Measurements from ENCODE around the gene CDC42BPG.

Gene CDC42BPG

GRCh38 chr11:64874308-64875240, 30.1 kb upstream of the CDC42BPG start:
- peaks cover 79% of the 10 kb centered on the region for H3K4me1 ChIP-seq (ENCODE audit: control insufficient read depth, low read length)
- peaks cover 85% of the 10 kb centered on the region for H3K36me3 ChIP-seq (ENCODE audit: control insufficient read depth, low read length)
- H3K4me3 ChIP-seq (ENCODE audit: low read length): peak overlapping the region; percentile 95
- H3K9me2 ChIP-seq (replicated peaks; ENCODE audit: control insufficient read depth, low read length): no peaks in the 10 kb centered on the region
- peak overlapping the region; percentile 82 for H3K27ac ChIP-seq (ENCODE audit: low read depth, low read length)
- no peaks in the 10 kb centered on the region for H3K27me3 ChIP-seq (ENCODE audit: control insufficient read depth, low read length)
- peaks cover 4% of the 10 kb centered on the region; the same call in 1 of the 2 replicates for H3F3A ChIP-seq (ENCODE audit: control insufficient read depth, insufficient read depth)
- H4K20me1 ChIP-seq (ENCODE audit: control insufficient read depth, insufficient read depth, low read depth, low read length): peaks cover 18% of the 10 kb centered on the region; the same call in 1 of the 2 replicates
- peaks cover 95% of the 10 kb centered on the region for H3K79me2 ChIP-seq (ENCODE audit: control insufficient read depth, low read length)
- no peak for TF ChIP-seq CTCF (IDR thresholded peaks at IDR 0.05; ENCODE audit: low read depth, low read length, poor library complexity, severe bottlenecking)
- no peak for TF ChIP-seq EZH2phosphoT487 (IDR thresholded peaks at IDR 0.05; ENCODE audit: borderline replicate concordance, low read length)
- no peaks in the 10 kb centered on the region for H3K9me3 ChIP-seq (ENCODE audit: control insufficient read depth, insufficient read depth, low read length)
- peak overlapping the region; percentile 100 for H3K4me2 ChIP-seq (ENCODE audit: low read length)

GRCh38 chr11:64872790-64873488, 28.5 kb upstream of the CDC42BPG start:
- TF ChIP-seq EZH2phosphoT487 (IDR thresholded peaks at IDR 0.05; ENCODE audit: borderline replicate concordance, low read length): no peak
- TF ChIP-seq CTCF (IDR thresholded peaks at IDR 0.05; ENCODE audit: low read depth, low read length, poor library complexity, severe bottlenecking): no peak
- Histone ChIP-seq H3K36me3 (ENCODE audit: control insufficient read depth, low read length) (peaks cover 95% of the 10 kb centered on the region), H4K20me1 (ENCODE audit: control insufficient read depth, insufficient read depth, low read depth, low read length) (peaks cover 18% of the 10 kb centered on the region; the same call in 1 of the 2 replicates), H3F3A (ENCODE audit: control insufficient read depth, insufficient read depth) (peaks cover 13% of the 10 kb centered on the region), H3K27ac (ENCODE audit: low read depth, low read length) (peak overlapping the region; percentile 96), H3K4me1 (ENCODE audit: control insufficient read depth, low read length) (peaks cover 89% of the 10 kb centered on the region), H3K4me2 (ENCODE audit: low read length) (peak overlapping the region; percentile 84), H3K9me3 (ENCODE audit: control insufficient read depth, insufficient read depth, low read length) (no peaks in the 10 kb centered on the region), H3K79me2 (ENCODE audit: control insufficient read depth, low read length) (peaks cover 99% of the 10 kb centered on the region), H3K9me2 (replicated peaks; ENCODE audit: control insufficient read depth, low read length) (no peaks in the 10 kb centered on the region), H3K27me3 (ENCODE audit: control insufficient read depth, low read length) (no peaks in the 10 kb centered on the region), H3K4me3 (ENCODE audit: low read length) (peak overlapping the region; percentile 65)

DNA sequence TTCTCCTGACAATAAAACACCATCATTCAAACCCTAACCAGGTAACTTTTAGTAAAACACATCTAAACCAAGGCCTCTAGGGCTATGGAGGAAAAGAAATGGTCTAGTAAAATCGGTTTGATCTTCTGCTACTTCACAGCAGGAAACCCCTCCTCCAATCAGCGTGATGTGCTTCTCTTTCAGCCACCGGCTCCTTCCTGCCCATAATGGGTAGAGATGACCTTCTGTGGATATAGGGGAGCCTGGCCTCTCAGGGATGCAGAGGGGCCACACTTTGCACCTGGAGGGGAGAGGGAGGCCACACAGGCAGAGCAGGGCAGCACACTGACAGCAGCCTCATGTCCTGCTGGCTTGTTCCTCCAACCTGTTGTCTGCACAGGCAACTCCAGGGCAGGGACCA, 27.0 kb upstream of the CDC42BPG start:
- Histone ChIP-seq H3K79me2 (ENCODE audit: control insufficient read depth, low read length) (peaks cover 99% of the 10 kb centered on the region), H3K4me3 (ENCODE audit: low read length) (peak overlapping the region; percentile 65), H4K20me1 (ENCODE audit: control insufficient read depth, insufficient read depth, low read depth, low read length) (0 out of 2 replicates have a peak, but pooled peaks cover 6% of the 10 kb centered on the region)

More for the DNA sequence above, 27.0 kb upstream of the CDC42BPG start:
- Histone ChIP-seq H3K9me3 (ENCODE audit: control insufficient read depth, insufficient read depth, low read length) (no peaks in the 10 kb centered on the region), H3F3A (ENCODE audit: control insufficient read depth, insufficient read depth) (peaks cover 22% of the 10 kb centered on the region), H3K4me2 (ENCODE audit: low read length) (peak overlapping the region; percentile 84), H3K27me3 (ENCODE audit: control insufficient read depth, low read length) (no peaks in the 10 kb centered on the region), H3K9me2 (replicated peaks; ENCODE audit: control insufficient read depth, low read length) (no peaks in the 10 kb centered on the region), H3K36me3 (ENCODE audit: control insufficient read depth, low read length) (peaks cover 91% of the 10 kb centered on the region), H3K4me1 (ENCODE audit: control insufficient read depth, low read length) (peaks cover 100% of the 10 kb centered on the region), H3K27ac (ENCODE audit: low read depth, low read length) (peak overlapping the region; percentile 96)
- no peak for TF ChIP-seq EZH2phosphoT487 (IDR thresholded peaks at IDR 0.05; ENCODE audit: borderline replicate concordance, low read length)
- TF ChIP-seq CTCF (IDR thresholded peaks at IDR 0.05; ENCODE audit: low read depth, low read length, poor library complexity, severe bottlenecking): no peak
